ENCODE measurements around the gene KISS1R.

KISS1R gene

DNA sequence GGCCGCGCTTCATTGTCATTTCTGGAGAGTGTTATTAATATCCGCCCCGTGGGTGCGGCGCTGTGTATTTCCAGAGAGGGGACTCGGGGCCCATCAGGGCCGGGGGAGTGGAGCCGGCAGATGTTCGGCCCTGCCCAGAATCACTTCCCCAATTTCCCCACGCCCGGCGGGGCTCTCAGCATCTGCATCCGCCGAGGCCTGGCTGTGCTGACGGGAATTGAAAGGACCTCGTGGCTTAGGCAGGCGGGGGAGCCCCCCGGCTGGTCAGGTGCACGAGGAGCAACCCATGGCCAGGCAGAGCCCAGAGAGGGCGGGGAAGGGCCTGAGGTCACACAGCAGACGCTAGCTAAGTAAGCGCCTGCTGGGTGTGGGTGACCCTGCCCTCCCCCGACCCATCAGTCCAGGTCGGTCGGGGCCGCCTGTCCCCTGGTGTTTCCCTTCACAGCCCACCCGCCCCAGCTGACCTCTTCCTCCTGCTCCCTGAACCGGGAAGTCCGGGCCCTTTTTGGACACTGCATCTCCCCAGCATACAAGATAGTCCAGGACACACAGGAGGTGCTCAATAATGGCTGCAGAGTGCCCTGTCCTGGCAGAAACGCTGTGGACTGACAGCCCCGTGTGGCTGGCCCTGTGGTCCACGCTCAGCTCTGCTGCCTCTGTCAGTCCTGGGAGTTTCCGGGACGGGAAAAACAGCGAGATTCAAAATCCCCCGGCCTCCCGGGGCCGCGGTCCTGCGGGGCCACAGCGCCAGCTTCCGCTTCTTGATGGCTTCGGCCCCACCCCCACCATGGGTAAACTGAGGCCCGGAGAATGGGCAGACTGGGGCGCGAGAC, 30.8 kb downstream of the KISS1R start:
- no peak for DNase-seq (ENCODE audit: low read depth)
- TF ChIP-seq, protein P1, sequence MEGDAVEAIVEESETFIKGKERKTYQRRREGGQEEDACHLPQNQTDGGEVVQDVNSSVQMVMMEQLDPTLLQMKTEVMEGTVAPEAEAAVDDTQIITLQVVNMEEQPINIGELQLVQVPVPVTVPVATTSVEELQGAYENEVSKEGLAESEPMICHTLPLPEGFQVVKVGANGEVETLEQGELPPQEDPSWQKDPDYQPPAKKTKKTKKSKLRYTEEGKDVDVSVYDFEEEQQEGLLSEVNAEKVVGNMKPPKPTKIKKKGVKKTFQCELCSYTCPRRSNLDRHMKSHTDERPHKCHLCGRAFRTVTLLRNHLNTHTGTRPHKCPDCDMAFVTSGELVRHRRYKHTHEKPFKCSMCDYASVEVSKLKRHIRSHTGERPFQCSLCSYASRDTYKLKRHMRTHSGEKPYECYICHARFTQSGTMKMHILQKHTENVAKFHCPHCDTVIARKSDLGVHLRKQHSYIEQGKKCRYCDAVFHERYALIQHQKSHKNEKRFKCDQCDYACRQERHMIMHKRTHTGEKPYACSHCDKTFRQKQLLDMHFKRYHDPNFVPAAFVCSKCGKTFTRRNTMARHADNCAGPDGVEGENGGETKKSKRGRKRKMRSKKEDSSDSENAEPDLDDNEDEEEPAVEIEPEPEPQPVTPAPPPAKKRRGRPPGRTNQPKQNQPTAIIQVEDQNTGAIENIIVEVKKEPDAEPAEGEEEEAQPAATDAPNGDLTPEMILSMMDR (IDR thresholded peaks at IDR 0.05; ENCODE audit: control insufficient read depth, extremely low read depth, insufficient read depth), result no peak
- no peak overlapping the region for H3K4me3 ChIP-seq (ENCODE audit: low read depth, low read length)

DNA sequence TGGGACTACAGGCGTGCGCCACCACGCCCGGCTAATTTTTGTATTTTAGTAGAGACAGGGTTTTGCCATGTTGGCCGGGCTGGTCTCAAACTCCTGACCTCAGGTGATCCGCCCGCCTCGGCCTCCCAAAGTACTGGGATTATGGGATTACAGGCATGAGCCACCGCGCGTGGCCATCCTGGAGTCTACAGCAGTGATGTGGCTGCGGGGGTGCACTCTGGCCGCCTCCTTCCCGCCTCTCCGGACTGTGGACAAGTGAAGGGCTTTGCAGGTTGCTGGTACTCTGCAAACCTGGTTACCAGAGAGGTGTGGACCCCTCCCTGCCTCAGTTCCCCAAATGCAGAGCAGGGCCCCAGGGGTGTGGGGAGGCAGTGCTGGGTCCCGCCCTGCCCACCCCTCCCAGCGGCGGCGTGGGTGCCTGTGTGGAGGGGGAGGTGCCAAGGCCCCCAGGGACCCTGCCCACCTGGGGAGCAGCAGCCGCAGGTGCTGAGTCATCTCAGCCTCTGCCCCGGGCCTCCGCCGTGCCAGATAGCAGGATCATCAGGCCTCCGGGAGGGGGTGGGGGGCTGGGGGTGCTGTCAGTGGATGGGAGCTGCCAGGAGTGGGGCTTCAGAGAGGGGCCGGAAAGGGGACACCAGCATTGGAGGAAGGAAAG, 31.8 kb downstream of the KISS1R start:
- TF ChIP-seq, protein P1 (IDR thresholded peaks at IDR 0.05; ENCODE audit: control insufficient read depth, extremely low read depth, insufficient read depth), result no peak
- no peak overlapping the region for H3K4me3 ChIP-seq (ENCODE audit: low read depth, low read length)
- no peak for DNase-seq (ENCODE audit: low read depth)

DNA sequence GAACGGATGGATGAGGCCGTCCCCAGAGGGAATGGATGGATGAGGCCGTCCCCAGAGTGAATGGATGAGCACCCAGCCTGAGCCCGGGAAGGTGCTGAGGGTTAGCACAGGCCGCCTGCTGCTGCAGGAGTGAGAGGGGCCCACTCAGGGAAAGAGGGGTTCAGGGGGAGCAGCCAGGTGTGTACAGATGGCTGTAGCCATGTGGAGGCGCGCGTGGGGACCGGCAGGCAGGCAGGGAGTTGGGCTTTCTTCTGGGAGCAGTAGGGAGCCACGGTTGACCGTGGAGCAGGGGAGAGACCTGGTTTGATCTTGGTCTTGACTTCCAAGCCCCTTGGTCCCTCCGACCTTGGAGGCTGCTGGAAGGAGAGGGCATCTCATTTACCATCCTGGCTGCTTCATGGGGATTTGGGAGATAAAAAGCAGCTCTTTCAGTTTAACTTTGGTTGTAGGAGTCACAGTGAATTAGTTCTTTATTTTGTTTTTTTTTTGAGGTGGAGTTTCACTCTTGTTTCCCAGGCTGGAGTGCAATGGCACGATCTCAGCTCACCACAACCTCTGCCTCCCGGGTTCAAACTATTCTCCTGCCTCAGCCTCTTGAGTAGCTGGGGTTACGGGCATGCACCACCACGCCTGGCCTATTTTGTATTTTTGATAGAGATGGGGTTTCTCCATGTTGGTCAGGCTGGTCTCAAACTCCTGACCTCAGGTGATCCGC, 33.4 kb downstream of the KISS1R start:
- DNase-seq (ENCODE audit: low read depth), result no peak
- no peak overlapping the region for H3K4me3 ChIP-seq (ENCODE audit: low read depth, low read length)
- TF ChIP-seq, protein P1 (IDR thresholded peaks at IDR 0.05; ENCODE audit: control insufficient read depth, extremely low read depth, insufficient read depth), result no peak

DNA sequence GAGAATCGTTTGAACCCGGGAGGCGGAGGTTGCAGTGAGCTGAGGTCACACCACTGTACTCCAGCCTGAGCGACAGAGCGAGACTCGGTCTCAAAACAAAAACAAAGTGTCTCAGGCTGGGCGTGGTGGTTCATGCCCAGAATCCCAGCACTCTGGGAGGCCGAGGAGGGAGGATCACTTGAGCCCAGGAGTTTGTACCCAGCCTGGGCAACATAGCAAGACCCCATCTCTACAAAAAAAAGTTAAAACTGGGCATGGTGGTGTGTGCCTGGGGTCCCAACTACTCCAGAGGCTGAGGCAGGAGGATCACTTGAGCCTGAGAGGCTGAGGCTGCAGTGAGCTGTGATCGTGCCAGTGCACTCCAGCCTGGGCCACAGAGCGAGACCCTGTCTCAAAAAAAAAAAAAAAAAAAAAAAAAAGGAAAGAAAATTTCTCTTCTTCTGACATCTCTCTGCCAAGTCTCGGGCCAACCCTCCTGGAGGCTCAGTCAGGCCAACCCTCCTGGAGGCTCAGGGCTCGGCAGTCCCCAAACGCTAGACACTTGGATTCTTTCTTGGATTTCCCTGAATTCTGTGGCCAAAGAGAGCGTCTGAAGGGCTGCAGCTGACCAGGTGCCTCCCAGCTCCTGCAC, 35.0 kb downstream of the KISS1R start:
- no peak overlapping the region; the same call in 1 of the 2 replicates for H3K4me3 ChIP-seq (ENCODE audit: low read depth, low read length)
- TF ChIP-seq, protein P1 (IDR thresholded peaks at IDR 0.05; ENCODE audit: control insufficient read depth, extremely low read depth, insufficient read depth), result no peak
- DNase-seq (ENCODE audit: low read depth), result no peak

DNA sequence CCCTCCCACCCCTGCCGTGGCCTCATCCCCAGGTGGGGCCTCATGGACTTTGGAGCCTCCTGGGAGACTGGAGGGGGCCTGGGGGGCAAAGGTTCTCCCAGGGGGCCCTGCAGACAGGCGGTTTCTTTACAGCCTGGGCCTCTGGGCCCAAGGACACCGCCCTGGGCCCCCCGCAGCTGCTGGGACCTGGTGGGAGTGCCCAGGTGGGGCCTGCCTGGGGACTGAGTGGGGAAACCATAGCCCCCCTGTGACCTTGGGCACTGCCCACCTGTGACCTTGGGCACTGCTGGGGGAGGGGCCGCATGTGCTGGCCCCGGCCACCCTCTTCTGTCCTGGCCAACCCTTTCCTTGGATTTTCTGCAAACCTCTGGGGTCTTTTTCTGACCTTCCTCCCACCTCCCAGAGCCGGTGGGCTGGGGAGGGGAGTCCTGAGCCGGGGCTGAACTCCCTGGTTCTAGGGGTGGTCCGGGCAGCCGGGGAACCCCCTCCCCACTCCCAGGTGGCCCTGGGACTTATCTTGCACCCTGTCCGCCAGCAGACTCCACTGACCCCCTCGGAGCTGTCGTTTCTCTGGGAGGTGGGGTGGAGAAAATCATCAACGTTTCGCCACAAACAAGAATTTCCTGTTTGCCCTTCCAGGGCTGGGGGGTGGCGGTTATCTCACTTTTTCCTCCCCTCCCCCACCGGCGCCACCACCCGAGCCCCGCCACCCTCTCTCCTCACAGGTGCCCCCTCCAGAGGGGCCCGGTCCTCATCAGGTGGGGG, 35.7 kb downstream of the KISS1R start:
- peak; percentile 7 for DNase-seq (ENCODE audit: low read depth)
- peak overlapping the region; percentile 45 for H3K4me3 ChIP-seq (ENCODE audit: low read depth, low read length)
- TF ChIP-seq, protein P1 (IDR thresholded peaks at IDR 0.05; ENCODE audit: control insufficient read depth, extremely low read depth, insufficient read depth), result no peak
